GM23338 (cell line): ENCODE measurements around the gene PSMB10. TPM values are rescaled to one million over a fixed set of nuclear protein-coding genes. Genes with fewer than 3 reads are reported as not detected.
A peak's percentile ranks its signal among the peaks of the same experiment; 100 is the strongest.

Experiments
- ATAC-seq: fragments of 200-7000 bp; cut with Tn5 transposase; 3 replicates; pipeline ENCODE4 v1.9.1; 2020
- DNase-seq: peaks from one replicate; pipeline ENCODE4 v3.0.0-alpha.2; 2015; ENCODE audit warnings: low spot score
- H2AFZ ChIP-seq: fragments of 200-600 bp; sonication (generic); 2 replicates; pipeline ENCODE4 v1.8.0; 2016; ENCODE audit warnings: antibody characterized with exemption, mild to moderate bottlenecking, moderate library complexity
- H3F3A ChIP-seq: fragments of 200-600 bp; sonication (generic); replicated peaks from 2 replicates; pipeline ENCODE4 v1.8.0; 2017; ENCODE audit warnings: antibody characterized with exemption, mixed run types, low read depth
- H3K27ac ChIP-seq: fragments of 200-600 bp; sonication (generic); 2 replicates; pipeline ENCODE4 v1.6.1; 2016; ENCODE audit warnings: low read depth
- H3K27me3 ChIP-seq: fragments of 200-600 bp; sonication (generic); 2 replicates; pipeline ENCODE4 v1.8.0; 2016; ENCODE audit warnings: mild to moderate bottlenecking, mixed run types, moderate library complexity; ENCODE audit not compliant: insufficient read depth
- H3K36me3 ChIP-seq: fragments of 200-600 bp; sonication (generic); 2 replicates; pipeline ENCODE4 v1.8.0; 2016; ENCODE audit warnings: mild to moderate bottlenecking; ENCODE audit not compliant: insufficient read depth
- H3K4me1 ChIP-seq: fragments of 200-600 bp; sonication (generic); 2 replicates; pipeline ENCODE4 v1.8.0; 2016; ENCODE audit warnings: mild to moderate bottlenecking, moderate library complexity; ENCODE audit not compliant: insufficient read depth
- H3K4me2 ChIP-seq: fragments of 200-600 bp; sonication (generic); 2 replicates; pipeline ENCODE4 v1.7.1; 2017; ENCODE audit warnings: mixed run types
- H3K4me3 ChIP-seq: fragments of 200-600 bp; sonication (generic); 2 replicates; pipeline ENCODE4 v1.6.1; 2016; ENCODE audit warnings: mixed run types
- H3K79me2 ChIP-seq: fragments of 200-600 bp; sonication (generic); replicated peaks from 2 replicates; pipeline ENCODE4 v1.8.0; 2017; ENCODE audit warnings: mild to moderate bottlenecking; ENCODE audit not compliant: insufficient read depth
- H3K9me2 ChIP-seq: fragments of 200-600 bp; sonication (generic); 2 replicates; pipeline ENCODE4 v1.8.0; 2017; ENCODE audit not compliant: insufficient read depth
- H4K20me1 ChIP-seq: fragments of 200-600 bp; sonication (generic); replicated peaks from 2 replicates; pipeline ENCODE4 v1.8.0; 2017; ENCODE audit warnings: mild to moderate bottlenecking; ENCODE audit not compliant: insufficient read depth
- H3K27ac Mint-ChIP-seq: 2 replicates; pipeline ENCODE4 v1.8.0; 2020; ENCODE audit warnings: inconsistent platforms, mild to moderate bottlenecking, moderate library complexity, mixed read lengths
- H3K27me3 Mint-ChIP-seq: 3 replicates; pipeline ENCODE4 v1.8.0; 2022; ENCODE audit warnings: low read depth, mild to moderate bottlenecking, moderate library complexity, mixed read lengths, inconsistent platforms; ENCODE audit not compliant: insufficient read depth, poor library complexity
- H3K36me3 Mint-ChIP-seq: 3 replicates; pipeline ENCODE4 v1.8.0; 2021; ENCODE audit warnings: low read depth, mild to moderate bottlenecking, inconsistent platforms, moderate library complexity, mixed read lengths
- H3K4me1 Mint-ChIP-seq: 3 replicates; pipeline ENCODE4 v1.8.0; 2020; ENCODE audit warnings: mild to moderate bottlenecking, inconsistent platforms, mixed read lengths
- H3K4me3 Mint-ChIP-seq: 3 replicates; pipeline ENCODE4 v1.8.0; 2021; ENCODE audit warnings: moderate library complexity, mild to moderate bottlenecking, inconsistent platforms, mixed read lengths
- H3K9me3 Mint-ChIP-seq: 3 replicates; pipeline ENCODE4 v1.8.0; 2020; ENCODE audit warnings: moderate library complexity, mild to moderate bottlenecking, inconsistent platforms, mixed read lengths
- CREB1 ChIP-seq: fragments of 250-450 bp; sonication (Bioruptor Pico); IDR thresholded peaks from 2 replicates; pipeline ENCODE4 v1.5.0; 2020; ENCODE audit warnings: low read depth, mild to moderate bottlenecking, moderate library complexity
- EZH2 ChIP-seq: fragments of 200-600 bp; sonication (generic); IDR thresholded peaks from one replicate; pipeline ENCODE4 v1.8.0; 2017; ENCODE audit warnings: antibody characterized with exemption, mild to moderate bottlenecking, low read depth; ENCODE audit not compliant: unreplicated experiment
- JUNB ChIP-seq: IDR thresholded peaks from one replicate; pipeline ENCODE4 v1.6.1; 2016; ENCODE audit warnings: antibody characterized with exemption; ENCODE audit not compliant: unreplicated experiment
- NANOG ChIP-seq: IDR thresholded peaks from 2 replicates; pipeline ENCODE4 v1.6.1; 2016; ENCODE audit warnings: antibody characterized with exemption, borderline replicate concordance
- STAT1 ChIP-seq: IDR thresholded peaks from one replicate; pipeline ENCODE4 v1.6.1; 2016; ENCODE audit warnings: antibody characterized with exemption; ENCODE audit not compliant: unreplicated experiment
- polyA plus RNA-seq: library from polyadenylated mRNA; unstranded; fragments of >200 nt; fragmentation: Nextera tagmentation; extraction: Ambion mirVana; gene quantifications from 2 replicates; pipeline ENCODE4 v1.2.1, GENCODE V29; 2016
- total RNA-seq: library from RNA; depleted of rRNA; stranded (reverse); fragments of >200 nt; shearing (Covaris generic); gene quantifications from 2 replicates; pipeline ENCODE4 v1.2.3, GENCODE V29; 2014
- TF ChIP-seq, protein P1 (sequence below): IDR thresholded peaks from 2 replicates; pipeline ENCODE4 v1.6.1; 2016; ENCODE audit warnings: antibody characterized with exemption
- TF ChIP-seq, protein P2 (sequence below), 2 experiments: fragments of 200-600 bp in 1 of 2; sonication (generic) in 1 of 2; conservative IDR thresholded peaks; 2 replicates each; pipeline versions ENCODE4 v1.5.1 to v1.6.1; 2016 to 2017; ENCODE audit warnings: antibody characterized with exemption in 2 of 2, low read depth in 2 of 2, mild to moderate bottlenecking in 2 of 2, moderate library complexity in 1 of 2

Gene PSMB10
- total and polyA plus RNA-seq, 2 experiments from 2014 or later, result 27.5 to 114 TPM

DNA sequence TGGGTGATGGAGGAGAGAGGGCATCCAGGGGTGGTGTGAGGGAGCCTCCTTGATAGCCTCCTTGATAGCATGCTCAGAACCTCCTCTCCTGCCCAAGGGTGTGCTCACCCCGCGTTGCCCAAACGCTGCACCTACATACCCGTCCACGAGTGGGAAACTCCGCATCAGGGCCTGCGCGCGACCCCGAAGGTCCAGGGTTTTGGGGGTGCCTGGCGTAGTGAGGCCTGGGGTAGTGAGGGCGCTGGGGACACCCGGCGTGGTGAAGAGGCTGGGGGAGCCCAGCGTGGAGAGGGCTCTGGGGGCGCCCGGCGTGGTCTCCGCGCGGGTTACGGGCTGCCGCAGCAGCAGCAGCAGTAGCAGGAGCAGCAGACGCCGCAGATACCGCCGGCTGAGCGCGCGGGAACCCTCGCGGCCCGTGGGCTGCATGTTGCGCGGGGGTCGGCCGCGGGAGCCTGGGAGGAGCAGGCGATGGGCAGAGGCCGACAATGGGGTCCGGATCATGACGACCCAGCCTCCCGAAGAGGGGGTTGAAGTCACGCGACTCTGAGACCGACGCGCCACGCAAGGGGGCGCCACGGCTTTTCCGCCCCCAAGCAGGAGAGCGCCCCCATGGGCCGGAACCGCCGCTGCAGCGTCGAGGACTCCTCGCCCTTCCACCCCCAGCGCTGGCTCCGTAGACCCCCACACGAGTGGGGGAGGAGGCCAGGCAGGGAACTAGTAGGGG, 43.5 kb upstream of the PSMB10 start, which contains the start of gene DPEP3:
Gene DPEP3, minus strand, starts transcription at position 545 of the 724 bp plus-strand sequence. Its CDS starts 119 bp downstream, at position 426.
- Histone ChIP-seq H3K79me2 (no peaks in the 10 kb centered on the region), H3K36me3 (no peaks in the 10 kb centered on the region), H3K4me1 (no peaks in the 10 kb centered on the region), H3F3A (no peaks in the 10 kb centered on the region), H3K9me2 (no peaks in the 10 kb centered on the region), H3K4me2 (peak within 1 kb of the TSS; percentile 70), H2AFZ (peak within 1 kb of the TSS; percentile 99), H4K20me1 (no peaks in the 10 kb centered on the region), H3K4me3 (peak within 1 kb of the TSS; percentile 47), H3K27ac (no peak within 1 kb of the TSS), H3K27me3 (no peaks in the 10 kb centered on the region)
- Mint-ChIP-seq H3K27me3 (peaks cover 18% of the 10 kb centered on the region), H3K4me3 (no peak within 1 kb of the TSS), H3K27ac (no peak within 1 kb of the TSS), H3K36me3 (no peaks in the 10 kb centered on the region), H3K4me1 (peaks cover 8% of the 10 kb centered on the region; the same call in 2 of the 3 replicates), H3K9me3 (peaks cover 8% of the 10 kb centered on the region)
- peak; percentile 87 for ATAC-seq
- peak; percentile 88 for DNase-seq
- TF ChIP-seq, protein P1, sequence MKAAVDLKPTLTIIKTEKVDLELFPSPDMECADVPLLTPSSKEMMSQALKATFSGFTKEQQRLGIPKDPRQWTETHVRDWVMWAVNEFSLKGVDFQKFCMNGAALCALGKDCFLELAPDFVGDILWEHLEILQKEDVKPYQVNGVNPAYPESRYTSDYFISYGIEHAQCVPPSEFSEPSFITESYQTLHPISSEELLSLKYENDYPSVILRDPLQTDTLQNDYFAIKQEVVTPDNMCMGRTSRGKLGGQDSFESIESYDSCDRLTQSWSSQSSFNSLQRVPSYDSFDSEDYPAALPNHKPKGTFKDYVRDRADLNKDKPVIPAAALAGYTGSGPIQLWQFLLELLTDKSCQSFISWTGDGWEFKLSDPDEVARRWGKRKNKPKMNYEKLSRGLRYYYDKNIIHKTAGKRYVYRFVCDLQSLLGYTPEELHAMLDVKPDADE, result no peak
- TF ChIP-seq, protein P2, sequence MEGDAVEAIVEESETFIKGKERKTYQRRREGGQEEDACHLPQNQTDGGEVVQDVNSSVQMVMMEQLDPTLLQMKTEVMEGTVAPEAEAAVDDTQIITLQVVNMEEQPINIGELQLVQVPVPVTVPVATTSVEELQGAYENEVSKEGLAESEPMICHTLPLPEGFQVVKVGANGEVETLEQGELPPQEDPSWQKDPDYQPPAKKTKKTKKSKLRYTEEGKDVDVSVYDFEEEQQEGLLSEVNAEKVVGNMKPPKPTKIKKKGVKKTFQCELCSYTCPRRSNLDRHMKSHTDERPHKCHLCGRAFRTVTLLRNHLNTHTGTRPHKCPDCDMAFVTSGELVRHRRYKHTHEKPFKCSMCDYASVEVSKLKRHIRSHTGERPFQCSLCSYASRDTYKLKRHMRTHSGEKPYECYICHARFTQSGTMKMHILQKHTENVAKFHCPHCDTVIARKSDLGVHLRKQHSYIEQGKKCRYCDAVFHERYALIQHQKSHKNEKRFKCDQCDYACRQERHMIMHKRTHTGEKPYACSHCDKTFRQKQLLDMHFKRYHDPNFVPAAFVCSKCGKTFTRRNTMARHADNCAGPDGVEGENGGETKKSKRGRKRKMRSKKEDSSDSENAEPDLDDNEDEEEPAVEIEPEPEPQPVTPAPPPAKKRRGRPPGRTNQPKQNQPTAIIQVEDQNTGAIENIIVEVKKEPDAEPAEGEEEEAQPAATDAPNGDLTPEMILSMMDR (conservative IDR thresholded peaks at IDR 0.05; ENCODE audit: low read depth in 2 of 2), result peak; percentile 79 to 99
- TF ChIP-seq CREB1 (CRISPR knock-in tag), result peak; percentile 69
- TF ChIP-seq NANOG, result no peak

DNA sequence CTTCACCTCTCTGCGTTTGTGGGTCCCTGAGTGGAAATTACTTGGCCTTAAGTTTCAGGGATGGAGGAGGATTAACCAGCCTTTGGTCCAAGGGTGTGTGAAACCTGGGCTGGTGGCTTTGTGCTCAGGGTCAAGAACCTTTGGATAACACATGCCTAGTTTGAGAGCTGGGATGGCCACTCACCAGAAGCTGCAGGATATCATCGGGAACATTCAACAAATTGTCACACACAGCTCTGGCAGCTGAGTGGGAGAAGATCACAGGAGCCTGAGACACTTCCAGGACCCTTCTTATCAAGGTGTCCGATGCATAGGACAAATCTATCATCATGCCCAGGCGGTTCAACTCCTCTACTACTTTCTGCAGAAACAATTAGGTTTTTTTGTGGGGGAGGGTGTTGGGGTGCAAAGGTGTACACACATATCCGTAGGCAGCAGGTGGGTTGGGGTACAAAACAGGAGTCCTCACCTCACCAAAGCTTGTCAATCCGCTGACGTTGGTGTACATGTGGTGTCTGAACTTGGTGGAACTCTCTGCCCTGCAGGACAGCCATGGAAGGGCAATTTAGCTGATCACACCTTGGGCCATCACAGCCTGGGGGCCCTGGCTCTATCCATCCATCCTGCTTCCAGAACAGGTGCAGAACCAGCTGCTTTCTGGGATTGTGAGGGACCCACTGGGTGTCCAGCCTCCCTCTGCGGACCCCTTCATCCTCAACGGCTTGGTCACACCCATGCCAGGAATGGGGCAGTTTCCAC, 41.0 kb upstream of the PSMB10 start:
- DNase-seq (no peak), ATAC-seq (no peak)
- Histone ChIP-seq H3K36me3 (no peaks in the 10 kb centered on the region), H3K4me3 (no peak overlapping the region), H3K9me2 (no peaks in the 10 kb centered on the region), H3K79me2 (no peaks in the 10 kb centered on the region), H3K4me2 (no peak overlapping the region), H3F3A (no peaks in the 10 kb centered on the region), H3K27ac (no peak overlapping the region), H3K4me1 (no peaks in the 10 kb centered on the region), H2AFZ (no peak overlapping the region), H4K20me1 (no peaks in the 10 kb centered on the region), H3K27me3 (no peaks in the 10 kb centered on the region)
- peaks cover 9% of the 10 kb centered on the region for H3K27me3 Mint-ChIP-seq
- no peaks in the 10 kb centered on the region for H3K36me3 Mint-ChIP-seq
- no peak overlapping the region for H3K4me3 Mint-ChIP-seq
- no peaks in the 10 kb centered on the region; the same call in 2 of the 3 replicates for H3K4me1 Mint-ChIP-seq
- peaks cover 3% of the 10 kb centered on the region for H3K9me3 Mint-ChIP-seq
- no peak overlapping the region for H3K27ac Mint-ChIP-seq
- no peak for TF ChIP-seq JUNB
- no peak for TF ChIP-seq EZH2
- no peak for TF ChIP-seq STAT1
- TF ChIP-seq, protein P2 (conservative IDR thresholded peaks at IDR 0.05; ENCODE audit: low read depth in 2 of 2), result no peak
- no peak for TF ChIP-seq NANOG
